Liver (tissue), 4 donors: ENCODE data around the gene OR2A42. TPM values are rescaled to one million over a fixed set of nuclear protein-coding genes. Genes with fewer than 3 reads are reported as not detected.

ENCODE experiments used
- polyA plus RNA-seq, 2 donors: library from polyadenylated mRNA; stranded (reverse) in 1 of 2; unstranded in 1 of 2; fragments of 200-250 nt in 1 of 2; fragments of >200 nt in 1 of 2; fragmentation: Nextera tagmentation in 1 of 2; extraction: Ambion mirVana in 1 of 2; gene quantifications; one replicate each; pipeline versions ENCODE4 v1.2.1 to v1.2.3, GENCODE V29; 2013 to 2015
- total RNA-seq, 2 donors: library from RNA; depleted of rRNA; stranded (reverse); fragments of >200 nt; gene quantifications; one replicate each; pipeline ENCODE4 v1.2.3, GENCODE V29; 2014
- donor health status: healthy.
- donor health status: healthy.
- donor health status: healthy.

Gene OR2A42
- total and polyA plus RNA-seq, 4 donors = not detected

Other genes starting within 250 kb of the OR2A42 start
- under 1 TPM in 1 of 2 donors, not detected in 1; 0.05 TPM for gene OR6B1, start 239.3 kb downstream of the OR2A42 start, total RNA-seq
- gene OR6B1, start 239.3 kb downstream of the OR2A42 start, polyA plus RNA-seq = not detected
- under 1 TPM in 1 of 2 donors, not detected in 1; 0.28 TPM for gene OR2A5, start 190.7 kb downstream of the OR2A42 start, total RNA-seq
- not detected for gene OR2A5, start 190.7 kb downstream of the OR2A42 start, polyA plus RNA-seq
- not detected for gene OR2A25, start 169.8 kb downstream of the OR2A42 start, total RNA-seq
- not detected for gene OR2A25, start 169.8 kb downstream of the OR2A42 start, polyA plus RNA-seq
- not detected for gene OR2A12, start 153.3 kb downstream of the OR2A42 start, total RNA-seq
- gene OR2A12, start 153.3 kb downstream of the OR2A42 start, polyA plus RNA-seq = not detected
- gene OR2A2, start 130.0 kb downstream of the OR2A42 start, total RNA-seq = not detected
- not detected for gene OR2A2, start 130.0 kb downstream of the OR2A42 start, polyA plus RNA-seq
- not detected for gene OR2A14, start 116.4 kb downstream of the OR2A42 start, total RNA-seq
- not detected for gene OR2A14, start 116.4 kb downstream of the OR2A42 start, polyA plus RNA-seq
- gene CTAGE4, start 56.1 kb downstream of the OR2A42 start, total RNA-seq = 1 to 10 TPM; 1.4 to 1.7 TPM
- 1 to 10 TPM in 1 of 2 donors, under 1 TPM in 1; 0.55 to 1.4 TPM for gene CTAGE4, start 56.1 kb downstream of the OR2A42 start, polyA plus RNA-seq
- 1 to 10 TPM; 1.3 to 3.6 TPM for gene ARHGEF35, start 43.8 kb downstream of the OR2A42 start, total RNA-seq
- 1 to 10 TPM; 2.5 to 4.6 TPM for gene ARHGEF35, start 43.8 kb downstream of the OR2A42 start, polyA plus RNA-seq
- gene OR2A7, start 25.2 kb upstream of the OR2A42 start, total RNA-seq = 1 to 10 TPM; 1.6 TPM
- gene OR2A7, start 25.2 kb upstream of the OR2A42 start, polyA plus RNA-seq = 1 to 10 TPM; 1.1 to 1.5 TPM
- under 1 TPM in 1 of 2 donors, not detected in 1; 0.92 TPM for gene CTAGE8, start 29.7 kb upstream of the OR2A42 start, total RNA-seq
- under 1 TPM; 0.44 to 0.57 TPM for gene CTAGE8, start 29.7 kb upstream of the OR2A42 start, polyA plus RNA-seq
- under 1 TPM in 1 of 2 donors, not detected in 1; under 0.01 TPM for gene OR2A1, start 72.8 kb upstream of the OR2A42 start, total RNA-seq
- under 1 TPM; 0.01 to 0.08 TPM for gene OR2A1, start 72.8 kb upstream of the OR2A42 start, polyA plus RNA-seq
- gene ARHGEF5, start 115.8 kb upstream of the OR2A42 start, total RNA-seq = 1 to 10 TPM; 3.5 to 5.6 TPM
- gene ARHGEF5, start 115.8 kb upstream of the OR2A42 start, polyA plus RNA-seq = 1 to 10 TPM; 3.9 to 8.4 TPM
- gene NOBOX, start 164.1 kb upstream of the OR2A42 start, total RNA-seq = not detected
- gene NOBOX, start 164.1 kb upstream of the OR2A42 start, polyA plus RNA-seq = not detected